ENCODE measurements around the gene IMMP2L. TPM values are rescaled to one million over a fixed set of nuclear protein-coding genes. Genes with fewer than 3 reads are reported as not detected.

The IMMP2L gene
- total and polyA plus RNA-seq, 2 of the 8 experiments (the other 6 are each of a cell fraction or from before 2014, with no cell fraction given) = 2.3 to 10.1 TPM

DNA sequence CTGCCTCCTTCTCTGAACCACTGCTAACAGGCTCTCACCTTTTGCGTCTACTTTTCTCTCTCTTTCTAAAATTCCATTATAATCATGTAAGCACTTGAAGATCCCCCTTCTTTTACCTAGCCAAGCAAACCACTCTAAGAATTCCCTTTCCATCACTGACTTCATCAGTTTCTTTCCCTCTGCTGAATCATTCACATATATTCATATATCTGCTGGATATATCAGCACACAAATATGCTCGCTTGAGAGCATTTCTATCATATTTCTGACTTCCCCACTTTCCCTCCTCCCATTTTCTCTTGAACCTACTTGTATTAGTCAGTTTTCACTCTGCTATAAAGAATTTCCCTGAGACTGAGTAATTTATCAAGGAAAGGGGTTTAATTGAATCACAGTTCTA, 555.6 kb downstream of the IMMP2L start:
- Histone ChIP-seq H2BK5ac (ENCODE audit: low read depth, low read length) (no peak overlapping the region), H2BK120ac (replicated peaks; ENCODE audit: low read depth, low read length) (no peak overlapping the region), H3K23me2 (ENCODE audit: low read depth, low read length) (no peaks in the 10 kb centered on the region; the same call in 1 of the 2 replicates), H3K79me1 (ENCODE audit: low read depth, low read length) (no peaks in the 10 kb centered on the region), H4K5ac (ENCODE audit: insufficient read length, low read depth, low read length) (no peak overlapping the region), H4K20me1 (replicated peaks in 1 of 2; ENCODE audit: control insufficient read depth in 1 of 2, insufficient read depth in 2 of 2, low read length in 2 of 2) (no peaks in the 10 kb centered on the region), H3K4me2 (ENCODE audit: insufficient read depth in 1 of 2, low read depth in 2 of 2, low read length in 2 of 2) (no peak overlapping the region), H3K14ac (ENCODE audit: insufficient read length) (no peak overlapping the region), H2AFZ (ENCODE audit: low read length) (no peak overlapping the region), H4K91ac (replicated peaks; ENCODE audit: insufficient read length, low read length) (no peak overlapping the region), H3K4me1 (replicated peaks in 1 of 4; ENCODE audit: control insufficient read depth in 3 of 4, insufficient read depth in 4 of 4, low read length in 3 of 4) (no peaks in the 10 kb centered on the region), H3K36me3 (ENCODE audit: control insufficient read depth in 2 of 4, insufficient read depth in 4 of 4, low read length in 3 of 4) (no peaks in the 10 kb centered on the region), H3K4me3 (ENCODE audit: extremely low read depth in 1 of 4, insufficient read depth in 2 of 4, low read depth in 3 of 4, low read length in 4 of 4) (no peak overlapping the region), H2BK15ac (ENCODE audit: low read length) (no peak overlapping the region), H3K9ac (replicated peaks in 1 of 4; ENCODE audit: extremely low read depth in 1 of 4, low read depth in 3 of 4, low read length in 3 of 4) (no peak overlapping the region), H3K23ac (ENCODE audit: insufficient read length) (no peak overlapping the region), H3K4ac (replicated peaks; ENCODE audit: insufficient read length, low read depth, low read length) (no peak overlapping the region), H3K27ac (ENCODE audit: low read depth, low read length) (no peak overlapping the region), H3K56ac (replicated peaks; ENCODE audit: insufficient read length, low read depth, low read length) (no peak overlapping the region), H3K27me3 (replicated peaks in 1 of 4; ENCODE audit: control insufficient read depth in 3 of 4, extremely low read depth in 1 of 4, insufficient read depth in 3 of 4, low read length in 3 of 4) (no peaks in the 10 kb centered on the region), H2AK5ac (ENCODE audit: low read depth, low read length) (no peak overlapping the region), H2BK12ac (ENCODE audit: low read depth, low read length) (no peak overlapping the region), H3K9me3 (ENCODE audit: insufficient read depth in 2 of 2, low read depth in 1 of 2, low read length in 1 of 2) (no peaks in the 10 kb centered on the region), H4K8ac (ENCODE audit: extremely low read depth, insufficient read depth, low read length) (no peak overlapping the region), H3K18ac (ENCODE audit: extremely low read depth, low read length) (no peak overlapping the region), H2BK20ac (ENCODE audit: low read length) (no peak overlapping the region), H3K79me2 (ENCODE audit: control insufficient read depth in 1 of 2, insufficient read depth in 2 of 2, low read length in 2 of 2) (no peaks in the 10 kb centered on the region)
- no peak for FAIRE-seq
- no peak for TF ChIP-seq ATF2 (IDR thresholded peaks at IDR 0.05; ENCODE audit: low read length)
- TF ChIP-seq HDAC2 (IDR thresholded peaks at IDR 0.05; ENCODE audit: borderline replicate concordance in 1 of 2, low read depth in 2 of 2, low read length in 2 of 2) = no peak
- no peak for TF ChIP-seq TCF12 (IDR thresholded peaks at IDR 0.05; ENCODE audit: low read depth, low read length)
- TF ChIP-seq TAF7 (optimal IDR thresholded peaks at IDR 0.05; ENCODE audit: borderline replicate concordance, low read depth, low read length) = no peak
- no peak for TF ChIP-seq CREB1 (IDR thresholded peaks at IDR 0.05)
- no peak for TF ChIP-seq USF2 (IDR thresholded peaks at IDR 0.05; ENCODE audit: low read length)
- no peak for TF ChIP-seq E2F6 (IDR thresholded peaks at IDR 0.05)
- DNase-seq (ENCODE audit: low read depth in 1 of 2, low spot score in 2 of 2) = no peak
- 93% methylated on average over 2 of the region's 2 CpGs; no CpG with 5 or more reads in 1 of the 2 experiments for WGBS, 2 experiments (ENCODE audit: extremely low coverage in 1 of 2, insufficient coverage in 1 of 2, insufficient read length in 1 of 2, insufficient replicate concordance in 2 of 2, low coverage in 1 of 2, low lambda C conversion rate in 2 of 2, missing lambda C conversion rate in 1 of 2)
- ChIA-PET POLR2A (ENCODE audit: partially characterized antibody) (no interaction called here), CTCF (ENCODE audit: partially characterized antibody) (no interaction called here)

Measured in H1 (cell line).